ENCODE measurements around the gene PHF21B.

PHF21B gene

GRCh38 chr22:44917372-44918165 is 92.2 kb downstream of the PHF21B start:
- POLR2A ChIA-PET: no interaction called here

GRCh38 chr22:44916281-44917231 is 93.2 kb downstream of the PHF21B start:
- H3K27ac ChIP-seq (ENCODE audit: extremely low read depth, low read depth, low read length): no peak overlapping the region
- H3K4me1 ChIP-seq (ENCODE audit: control insufficient read depth, insufficient read depth, low read length): no peaks in the 10 kb centered on the region
- no peak overlapping the region for H3K4me3 ChIP-seq (ENCODE audit: low read depth, low read length)
- H3K9me3 ChIP-seq (ENCODE audit: control insufficient read depth, insufficient read depth, low read depth, low read length): no peaks in the 10 kb centered on the region
- ChIA-PET CTCF (no interaction called here), POLR2A (no interaction called here)
- no peaks in the 10 kb centered on the region; a peak in 1 of 3 replicates for H3K36me3 ChIP-seq (ENCODE audit: control insufficient read depth in 2 of 2, insufficient read depth in 1 of 2, low read length in 2 of 2)
- TF ChIP-seq ZBTB44 (tag by site-specific recombination; IDR thresholded peaks at IDR 0.05): no peak
- no peak for TF ChIP-seq RBAK (tag by site-specific recombination; IDR thresholded peaks at IDR 0.05)
- TF ChIP-seq ZNF623 (tag by site-specific recombination; IDR thresholded peaks at IDR 0.05): no peak
- TF ChIP-seq ZNF202 (tag by site-specific recombination; IDR thresholded peaks at IDR 0.05; ENCODE audit: borderline replicate concordance): no peak
- no peak for TF ChIP-seq ZBTB6 (tag by site-specific recombination; IDR thresholded peaks at IDR 0.05)
- no peak for TF ChIP-seq ZNF792 (tag by site-specific recombination; IDR thresholded peaks at IDR 0.05)
- no peak for TF ChIP-seq ZNF843 (tag by site-specific recombination; IDR thresholded peaks at IDR 0.05)
- TF ChIP-seq ZNF777 (tag by site-specific recombination; IDR thresholded peaks at IDR 0.05; ENCODE audit: borderline replicate concordance): no peak
- no peak for TF ChIP-seq OSR2 (tag by site-specific recombination; IDR thresholded peaks at IDR 0.05)

More at GRCh38 chr22:44917372-44918165, 92.2 kb downstream of the PHF21B start:
- CTCF ChIA-PET: no interaction called here
- H3K4me3 ChIP-seq (ENCODE audit: low read depth, low read length): no peak overlapping the region
- TF ChIP-seq ZNF514 (tag by site-specific recombination; IDR thresholded peaks at IDR 0.05) (no peak), BCL11B (tag by site-specific recombination; IDR thresholded peaks at IDR 0.05; ENCODE audit: low read depth) (no peak), KLF10 (tag by site-specific recombination; IDR thresholded peaks at IDR 0.05) (no peak), ZSCAN5A (tag by site-specific recombination; IDR thresholded peaks at IDR 0.05) (no peak), CTCF (tag by site-specific recombination; IDR thresholded peaks at IDR 0.05) (no peak), ZNF398 (tag by site-specific recombination; IDR thresholded peaks at IDR 0.05) (no peak), MEIS1 (CRISPR knock-in tag; IDR thresholded peaks at IDR 0.05; ENCODE audit: borderline replicate concordance) (no peak), WT1 (tag by site-specific recombination; IDR thresholded peaks at IDR 0.05) (no peak), GLI2 (tag by site-specific recombination; IDR thresholded peaks at IDR 0.05; ENCODE audit: borderline replicate concordance, low read depth) (no peak), ZIC2 (tag by site-specific recombination; IDR thresholded peaks at IDR 0.05) (no peak), ZNF140 (tag by site-specific recombination; IDR thresholded peaks at IDR 0.05) (no peak), ZNF621 (tag by site-specific recombination; IDR thresholded peaks at IDR 0.05) (no peak), ZNF155 (tag by site-specific recombination; IDR thresholded peaks at IDR 0.05) (no peak), ZNF473 (tag by site-specific recombination; IDR thresholded peaks at IDR 0.05) (no peak), ZNF48 (tag by site-specific recombination; IDR thresholded peaks at IDR 0.05) (no peak), ZNF549 (tag by site-specific recombination; IDR thresholded peaks at IDR 0.05) (no peak)
- H3K4me1 ChIP-seq (ENCODE audit: control insufficient read depth, insufficient read depth, low read length): no peaks in the 10 kb centered on the region
- H3K36me3 ChIP-seq (ENCODE audit: control insufficient read depth in 2 of 2, insufficient read depth in 1 of 2, low read length in 2 of 2): no peaks in the 10 kb centered on the region; a peak in 1 of 3 replicates
- no peaks in the 10 kb centered on the region for H3K9me3 ChIP-seq (ENCODE audit: control insufficient read depth, insufficient read depth, low read depth, low read length)
- H3K27ac ChIP-seq (ENCODE audit: extremely low read depth, low read depth, low read length): no peak overlapping the region

All from HEK293 (cell line).